SH-SY5Y (cell line): Measurements from ENCODE around the gene OSTF1.

Experiments used
- GATA2 ChIP-seq: IDR thresholded peaks from 2 replicates; pipeline ENCODE4 v1.6.1; 2011; ENCODE audit warnings: mild to moderate bottlenecking, low read depth, low read length
- GATA3 ChIP-seq: IDR thresholded peaks from 2 replicates; pipeline ENCODE4 v1.6.1; 2011; ENCODE audit warnings: low read depth, mild to moderate bottlenecking, low read length, moderate library complexity

GRCh38 chr9:75142202-75142601 is 53.9 kb downstream of the OSTF1 start:
- TF ChIP-seq GATA2 (no peak), GATA3 (no peak)
